CD4-positive, alpha-beta T cell treated with Interleukin-15 for 4 hours (primary cell): ENCODE data around the gene MYB.
"Not testable (repeated sequence)": the region's sequence is repeated elsewhere in the genome, so short reads cannot be mapped to it uniquely, and the experiment has no call there.

ENCODE experiments used
- DNase-seq: peaks from one replicate; pipeline ENCODE4 v3.0.0-alpha.2; 2020; ENCODE audit warnings: low spot score

The MYB gene

GRCh38 chr6:135222623-135223022, 41.5 kb downstream of the MYB start:
- DNase-seq: no peak

GRCh38 chr6:135224037-135224647, 43.0 kb downstream of the MYB start:
- DNase-seq: no peak

GRCh38 chr6:135225911-135226310, 44.8 kb downstream of the MYB start:
- no peak for DNase-seq

- no peak for DNase-seq
Observed at GRCh38 chr6:135226537-135226936, 45.4 kb downstream of the MYB start.

- no peak for DNase-seq
Observed at GRCh38 chr6:135227349-135227748, 46.2 kb downstream of the MYB start.

GRCh38 chr6:135227758-135228157, 46.6 kb downstream of the MYB start:
- no peak for DNase-seq

GRCh38 chr6:135228486-135228885, 47.4 kb downstream of the MYB start:
- no peak for DNase-seq

- DNase-seq: no peak
Observed at GRCh38 chr6:135229996-135230395, 48.9 kb downstream of the MYB start.

GRCh38 chr6:135230711-135231468, 49.8 kb downstream of the MYB start:
- no peak for DNase-seq

- DNase-seq: no peak
Observed at GRCh38 chr6:135231469-135231844, 50.3 kb downstream of the MYB start.

- no peak for DNase-seq
Observed at GRCh38 chr6:135233686-135234491, 52.8 kb downstream of the MYB start.

GRCh38 chr6:135234492-135234780, 53.3 kb downstream of the MYB start:
- DNase-seq: no peak

GRCh38 chr6:135235716-135236115, 54.6 kb downstream of the MYB start:
- no peak for DNase-seq

GRCh38 chr6:135236319-135236718, 55.2 kb downstream of the MYB start:
- DNase-seq: no peak

GRCh38 chr6:135236732-135237131, 55.6 kb downstream of the MYB start:
- no peak for DNase-seq

GRCh38 chr6:135240711-135241110, 59.6 kb downstream of the MYB start:
- DNase-seq: no peak

- DNase-seq: no peak
Observed at GRCh38 chr6:135243871-135244796, 63.0 kb downstream of the MYB start.

GRCh38 chr6:135244805-135245204, 63.7 kb downstream of the MYB start:
- DNase-seq: no peak

GRCh38 chr6:135246412-135247012, 65.4 kb downstream of the MYB start:
- not testable (repeated sequence) for DNase-seq

- DNase-seq: no peak
Observed at GRCh38 chr6:135250234-135250633, 69.1 kb downstream of the MYB start.

- DNase-seq: no peak
Observed at GRCh38 chr6:135250751-135251497, 69.8 kb downstream of the MYB start.
